Pancreas (tissue), 10 donors: ENCODE data around the gene MXI1. TPM values are rescaled to one million over a fixed set of nuclear protein-coding genes. Genes with fewer than 3 reads are reported as not detected.

Source experiments
- ATAC-seq, 4 donors: fragments of 200-7000 bp; cut with Tn5 transposase; one replicate each; pipeline versions ENCODE4 v1.8.0 to v1.9.1; 2020; ENCODE audit warnings: mild to moderate bottlenecking in 4 of 4, moderate library complexity in 4 of 4
- DNase-seq, 6 donors: peaks; one replicate each; pipeline ENCODE4 v3.0.0-alpha.2; 2020
- FAIRE-seq: peaks from 2 replicates; lab custom pipeline; 2012; peaks lifted over from hg19 to GRCh38; lab: Jason Lieb, UNC
- H3K27ac ChIP-seq, 4 donors: fragments of 200-600 bp; sonication (generic); 1 replicate in 3 of 4; 2 replicates in 1 of 4; pipeline versions ENCODE4 v1.5.0 to v1.8.0; 2020
- H3K27me3 ChIP-seq, 4 donors: fragments of 200-600 bp; one replicate each; pipeline ENCODE4 v1.8.0; 2021
- H3K36me3 ChIP-seq, 3 donors: fragments of 200-600 bp; sonication (generic) in 1 of 3; one replicate each; pipeline versions ENCODE4 v1.5.0 to v1.8.0; 2020 to 2021
- H3K4me1 ChIP-seq, 3 donors: fragments of 200-600 bp; one replicate each; pipeline ENCODE4 v1.8.0; 2021
- H3K4me3 ChIP-seq, 4 donors: fragments of 200-600 bp; sonication (generic) in 2 of 4; one replicate each; pipeline versions ENCODE4 v1.5.0 to v1.8.0; 2020 to 2021
- H3K9me3 ChIP-seq, 4 donors: fragments of 200-600 bp; one replicate each; pipeline ENCODE4 v1.8.0; 2021
- CTCF ChIP-seq, 4 donors: fragments of 200-600 bp; sonication (generic) in 3 of 4; IDR thresholded peaks; one replicate each; pipeline versions ENCODE4 v1.5.0 to v1.8.0; 2021; ENCODE audit warnings: antibody characterized with exemption in 4 of 4
- WGBS, 2 donors: extraction: QIAGEN DNeasy Blood & Tissue Kit; methylation state at CpG; one replicate each; pipeline ENCODE4 v1.1.7; 2013; 5-methylcytosine and 5-hydroxymethylcytosine counted together
- intact Hi-C, 3 donors: fragments of 100-400 bp; cut with DNase I; formaldehyde crosslinking; loops; one replicate each; pipeline versions ENCODE4 v1.11.1 to v1.14.2; 2022
- polyA plus RNA-seq, 2 donors: library from polyadenylated mRNA; stranded (reverse); fragments of 200-250 nt; gene quantifications; one replicate each; pipeline ENCODE4 v1.2.3, GENCODE V29; 2013
- total RNA-seq, 6 donors: library from RNA; stranded (reverse); fragmentation: NEBNext Ultra II Directional in 4 of 6; extraction: Animal tissue kit (Norgen Biotek cat#: 25700) in 4 of 6; gene quantifications; one replicate each; pipeline versions ENCODE4 v1.2.1 to v1.2.4, GENCODE V29; 2021 to 2023
- donor health status: healthy with polysubstance abuse.
- donor health status: DM: no; HTN: no; CAD: no; lungs with moderate emphysema.
- donor health status: DM: no; HTN: no; CAD: no.
- donor health status: control.
- donor health status: control.
- donor health status: Bipolar disorder and iron deficiency.
- donor health status: DM: yes; HTN: yes; CAD: no.
- donor health status: DM: no; HTN: no; CAD: no.
- donor health status: DM: no; HTN: no; CAD: no.
- donor health status: DM: yes; HTN: yes; CAD: no.

The MXI1 gene
- total and polyA plus RNA-seq, 8 donors: 8.2 to 30.5 (median 21.5) TPM

- TF ChIP-seq CTCF (IDR thresholded peaks at IDR 0.05): peak in 2 of 4 donors; percentile 13 to 46
- no peaks in the 10 kb centered on the region for H3K9me3 ChIP-seq
- WGBS, 2 donors: 58 to 62% methylated on average over 17 of the region's 17 CpGs
- H3K4me3 ChIP-seq: no peak overlapping the region
- ATAC-seq (peak; percentile 41 to 80 (median 60)), FAIRE-seq (peak; percentile 93), DNase-seq (peak in 3 of 6 donors; percentile 32 to 55 (median 42))
- H3K27ac ChIP-seq: peak overlapping the region in 3 of 4 donors; percentile 74 to 91 (median 85)
- H3K27me3 ChIP-seq: no peaks in the 10 kb centered on the region
- peaks cover 21 to 23% (median 21%) of the 10 kb centered on the region in 3 donors for H3K4me1 ChIP-seq
- intact Hi-C loops: no loop called here
- H3K36me3 ChIP-seq: peaks cover 0 to 15% (median 0%) of the 10 kb centered on the region in 3 donors
Measured at GRCh38 chr10:110305767-110306451, 98.5 kb downstream of the MXI1 start.

GRCh38 chr10:110306452-110306768 is 99.0 kb downstream of the MXI1 start:
- H3K4me1 ChIP-seq: peaks cover 17 to 21% (median 21%) of the 10 kb centered on the region in 3 donors
- peak overlapping the region in 1 of 4 donors; percentile 91 for H3K27ac ChIP-seq
- FAIRE-seq (no peak), DNase-seq (no peak), ATAC-seq (no peak)
- no peaks in the 10 kb centered on the region for H3K27me3 ChIP-seq
- H3K36me3 ChIP-seq: peaks cover 0 to 15% (median 0%) of the 10 kb centered on the region in 3 donors
- TF ChIP-seq CTCF (IDR thresholded peaks at IDR 0.05): no peak
- WGBS, 2 donors: 1 to 6% methylated on average over 2 of the region's 2 CpGs
- intact Hi-C loops: no loop called here
- H3K4me3 ChIP-seq: no peak overlapping the region
- no peaks in the 10 kb centered on the region for H3K9me3 ChIP-seq

GRCh38 chr10:110307805-110308204 is 100.4 kb downstream of the MXI1 start:
- Histone ChIP-seq H3K9me3 (no peaks in the 10 kb centered on the region), H3K36me3 (peaks cover 0 to under 1% (median 0%) of the 10 kb centered on the region in 3 donors), H3K27ac (no peak overlapping the region), H3K4me3 (no peak overlapping the region), H3K4me1 (peaks cover 6 to 9% (median 8%) of the 10 kb centered on the region in 3 donors), H3K27me3 (no peaks in the 10 kb centered on the region)
- no peak for TF ChIP-seq CTCF (IDR thresholded peaks at IDR 0.05)
- no peak for ATAC-seq
- WGBS, 2 donors: 37 to 44% methylated on average over 4 of the region's 4 CpGs
- no peak for FAIRE-seq
- DNase-seq: no peak
- intact Hi-C loops: no loop called here

DNA sequence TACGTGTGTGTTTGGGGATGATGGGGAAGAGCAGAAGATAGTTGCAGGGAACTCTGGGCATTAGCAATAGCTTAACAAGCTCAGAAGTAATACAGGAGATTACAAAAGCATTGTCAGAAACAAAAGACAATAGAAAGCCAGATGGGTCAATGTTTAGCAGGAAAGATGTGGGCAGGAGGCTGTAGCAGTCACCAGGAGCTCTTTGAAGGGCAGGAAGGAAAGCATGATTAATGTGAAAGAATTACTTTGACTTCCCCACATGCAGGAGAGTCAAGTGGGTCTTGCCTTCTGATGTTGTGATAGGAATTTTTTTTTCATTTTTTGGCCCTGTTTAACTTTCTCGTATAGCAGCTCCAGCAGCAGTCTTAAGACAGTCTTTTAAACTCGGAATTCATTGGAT is 103.3 kb downstream of the MXI1 start:
- H3K9me3 ChIP-seq: no peaks in the 10 kb centered on the region
- DNase-seq (no peak), ATAC-seq (no peak), FAIRE-seq (no peak)
- 23 to 34% methylated on average over 3 of the region's 3 CpGs for WGBS, 2 donors
- intact Hi-C loops: loop anchor here in 2 of 3 donors (5.0 kb wide), 1 partner anchor 237 kb away; no protein-coding TSS in a partner anchor
- H3K4me3 ChIP-seq: no peak overlapping the region
- no peaks in the 10 kb centered on the region for H3K4me1 ChIP-seq
- no peak for TF ChIP-seq CTCF (IDR thresholded peaks at IDR 0.05)
- no peaks in the 10 kb centered on the region for H3K36me3 ChIP-seq
- H3K27ac ChIP-seq: no peak overlapping the region
- peaks cover 0 to 3% (median 0%) of the 10 kb centered on the region in 4 donors for H3K27me3 ChIP-seq
